GM19043 (cell line): ENCODE measurements around the gene HNRNPA2B1.
"Not testable (repeated sequence)": the region's sequence is repeated elsewhere in the genome, so short reads cannot be mapped to it uniquely, and the experiment has no call there.

Experiments
- ATAC-seq: cut with Tn5 transposase; IDR thresholded peaks from one replicate; pipeline ENCODE4 v1.9.1; 2021; ENCODE audit warnings: low read depth; ENCODE audit not compliant: unreplicated experiment

The HNRNPA2B1 gene

GRCh38 chr7:26185844-26186180, 14.7 kb downstream of the HNRNPA2B1 start:
- ATAC-seq = no peak

- no peak for ATAC-seq
Measured at GRCh38 chr7:26185131-26185843, 15.3 kb downstream of the HNRNPA2B1 start.

GRCh38 chr7:26184281-26185101, 16.1 kb downstream of the HNRNPA2B1 start:
- not testable (repeated sequence) for ATAC-seq

- ATAC-seq = no peak
Measured at GRCh38 chr7:26183545-26184280, 16.8 kb downstream of the HNRNPA2B1 start.

- ATAC-seq = no peak
Measured at GRCh38 chr7:26182706-26183105, 17.8 kb downstream of the HNRNPA2B1 start.

GRCh38 chr7:26182283-26182682, 18.3 kb downstream of the HNRNPA2B1 start:
- ATAC-seq = no peak

- ATAC-seq = no peak
Measured at GRCh38 chr7:26181474-26182227, 18.9 kb downstream of the HNRNPA2B1 start.

- ATAC-seq = no peak
Measured at GRCh38 chr7:26180792-26181198, 19.8 kb downstream of the HNRNPA2B1 start.

GRCh38 chr7:26179826-26180497, 20.6 kb downstream of the HNRNPA2B1 start:
- ATAC-seq = no peak

GRCh38 chr7:26179422-26179821, 21.1 kb downstream of the HNRNPA2B1 start:
- ATAC-seq = no peak

- no peak for ATAC-seq
Measured at GRCh38 chr7:26178272-26178960, 22.1 kb downstream of the HNRNPA2B1 start.

- ATAC-seq = not testable (repeated sequence)
Measured at GRCh38 chr7:26177269-26177668, 23.3 kb downstream of the HNRNPA2B1 start.

- not testable (repeated sequence) for ATAC-seq
Measured at GRCh38 chr7:26176696-26177095, 23.9 kb downstream of the HNRNPA2B1 start.

- not testable (repeated sequence) for ATAC-seq
Measured at GRCh38 chr7:26175903-26176302, 24.6 kb downstream of the HNRNPA2B1 start.

GRCh38 chr7:26172048-26172447, 28.5 kb downstream of the HNRNPA2B1 start:
- no peak for ATAC-seq

- no peak for ATAC-seq
Measured at GRCh38 chr7:26171601-26172000, 28.9 kb downstream of the HNRNPA2B1 start.

- no peak for ATAC-seq
Measured at GRCh38 chr7:26170663-26171062, 29.9 kb downstream of the HNRNPA2B1 start.

GRCh38 chr7:26169271-26169670, 31.3 kb downstream of the HNRNPA2B1 start:
- no peak for ATAC-seq

GRCh38 chr7:26168458-26169023, 32.0 kb downstream of the HNRNPA2B1 start:
- ATAC-seq = no peak
